ENCODE data around the gene GSG1L.

GSG1L gene

DNA sequence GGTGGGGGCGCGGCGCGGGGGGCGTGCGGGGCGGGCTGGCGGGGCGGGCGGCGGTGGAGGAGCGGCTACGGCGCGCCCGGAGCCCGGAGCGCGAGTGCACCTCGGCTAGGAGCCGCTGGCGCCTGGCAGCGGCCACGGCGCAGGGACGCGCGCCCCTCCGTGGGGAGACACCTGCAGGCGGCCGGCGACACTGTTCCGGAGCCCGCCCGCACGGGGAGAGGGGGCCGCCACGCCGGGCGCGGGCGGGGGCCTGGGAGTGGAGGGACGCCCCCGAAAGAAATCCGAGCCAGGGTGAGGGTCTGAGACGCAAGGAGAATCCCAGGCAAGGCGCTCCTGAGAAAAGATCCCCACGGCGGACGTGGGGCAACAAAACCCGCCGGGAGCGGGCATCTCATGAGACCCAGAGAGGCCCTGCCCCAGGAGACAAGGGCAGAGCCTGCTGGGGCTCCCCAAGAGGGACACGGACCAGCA is at the start of gene GSG1L:
Gene GSG1L (minus strand): TSS at position 124 of the 471 bp plus-strand sequence. CDS start 290 bp downstream, outside the sequence.
- TF ChIP-seq YY1 (IDR thresholded peaks at IDR 0.05; ENCODE audit: low read depth) (no peak), CEBPB (IDR thresholded peaks at IDR 0.05) (no peak), RAD21 (IDR thresholded peaks at IDR 0.05; ENCODE audit: low read depth) (peak; percentile 9; the same call in 1 of the 2 replicates)
- TF ChIP-seq, protein P1, sequence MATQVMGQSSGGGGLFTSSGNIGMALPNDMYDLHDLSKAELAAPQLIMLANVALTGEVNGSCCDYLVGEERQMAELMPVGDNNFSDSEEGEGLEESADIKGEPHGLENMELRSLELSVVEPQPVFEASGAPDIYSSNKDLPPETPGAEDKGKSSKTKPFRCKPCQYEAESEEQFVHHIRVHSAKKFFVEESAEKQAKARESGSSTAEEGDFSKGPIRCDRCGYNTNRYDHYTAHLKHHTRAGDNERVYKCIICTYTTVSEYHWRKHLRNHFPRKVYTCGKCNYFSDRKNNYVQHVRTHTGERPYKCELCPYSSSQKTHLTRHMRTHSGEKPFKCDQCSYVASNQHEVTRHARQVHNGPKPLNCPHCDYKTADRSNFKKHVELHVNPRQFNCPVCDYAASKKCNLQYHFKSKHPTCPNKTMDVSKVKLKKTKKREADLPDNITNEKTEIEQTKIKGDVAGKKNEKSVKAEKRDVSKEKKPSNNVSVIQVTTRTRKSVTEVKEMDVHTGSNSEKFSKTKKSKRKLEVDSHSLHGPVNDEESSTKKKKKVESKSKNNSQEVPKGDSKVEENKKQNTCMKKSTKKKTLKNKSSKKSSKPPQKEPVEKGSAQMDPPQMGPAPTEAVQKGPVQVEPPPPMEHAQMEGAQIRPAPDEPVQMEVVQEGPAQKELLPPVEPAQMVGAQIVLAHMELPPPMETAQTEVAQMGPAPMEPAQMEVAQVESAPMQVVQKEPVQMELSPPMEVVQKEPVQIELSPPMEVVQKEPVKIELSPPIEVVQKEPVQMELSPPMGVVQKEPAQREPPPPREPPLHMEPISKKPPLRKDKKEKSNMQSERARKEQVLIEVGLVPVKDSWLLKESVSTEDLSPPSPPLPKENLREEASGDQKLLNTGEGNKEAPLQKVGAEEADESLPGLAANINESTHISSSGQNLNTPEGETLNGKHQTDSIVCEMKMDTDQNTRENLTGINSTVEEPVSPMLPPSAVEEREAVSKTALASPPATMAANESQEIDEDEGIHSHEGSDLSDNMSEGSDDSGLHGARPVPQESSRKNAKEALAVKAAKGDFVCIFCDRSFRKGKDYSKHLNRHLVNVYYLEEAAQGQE (IDR thresholded peaks at IDR 0.05; ENCODE audit: low read depth), result no peak

DNA sequence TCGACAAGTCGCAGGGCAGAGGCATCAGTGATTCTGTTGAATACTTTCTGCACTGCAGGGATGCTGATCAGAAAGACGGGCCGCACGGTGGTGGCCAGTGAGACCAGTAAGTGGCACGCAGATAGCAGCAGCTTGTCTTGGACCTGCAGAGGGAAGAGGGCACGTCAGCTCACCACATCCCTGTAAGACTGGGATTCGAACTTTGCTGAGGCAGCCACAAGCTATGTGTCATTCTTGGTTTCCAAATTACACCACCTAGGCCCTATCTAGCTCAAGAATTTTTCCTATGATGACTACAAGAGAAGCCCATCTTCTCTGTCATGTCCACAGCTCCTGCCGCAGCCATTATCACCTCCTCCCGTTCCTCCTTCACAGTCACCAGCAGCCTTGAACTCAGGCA is 49.4 kb upstream of the GSG1L start:
- TF ChIP-seq EGR1 (IDR thresholded peaks at IDR 0.05) (no peak), NFIC (IDR thresholded peaks at IDR 0.05) (no peak), CREB1 (IDR thresholded peaks at IDR 0.05; ENCODE audit: low read depth) (no peak), ZBTB7A (IDR thresholded peaks at IDR 0.05; ENCODE audit: low read depth) (no peak), RAD21 (IDR thresholded peaks at IDR 0.05; ENCODE audit: low read depth) (no peak), CEBPB (IDR thresholded peaks at IDR 0.05) (no peak), TAF1 (IDR thresholded peaks at IDR 0.05; ENCODE audit: low read depth) (no peak), YY1 (IDR thresholded peaks at IDR 0.05; ENCODE audit: low read depth) (no peak), FOXM1 (IDR thresholded peaks at IDR 0.05; ENCODE audit: borderline replicate concordance, low read depth) (no peak), EP300 (IDR thresholded peaks at IDR 0.05; ENCODE audit: borderline replicate concordance) (no peak), TEAD4 (IDR thresholded peaks at IDR 0.05) (no peak), TCF12 (IDR thresholded peaks at IDR 0.05; ENCODE audit: low read depth) (no peak)
- TF ChIP-seq, protein P2, sequence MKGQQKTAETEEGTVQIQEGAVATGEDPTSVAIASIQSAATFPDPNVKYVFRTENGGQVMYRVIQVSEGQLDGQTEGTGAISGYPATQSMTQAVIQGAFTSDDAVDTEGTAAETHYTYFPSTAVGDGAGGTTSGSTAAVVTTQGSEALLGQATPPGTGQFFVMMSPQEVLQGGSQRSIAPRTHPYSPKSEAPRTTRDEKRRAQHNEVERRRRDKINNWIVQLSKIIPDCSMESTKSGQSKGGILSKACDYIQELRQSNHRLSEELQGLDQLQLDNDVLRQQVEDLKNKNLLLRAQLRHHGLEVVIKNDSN (IDR thresholded peaks at IDR 0.05), result no peak
- TF ChIP-seq, protein P1 (IDR thresholded peaks at IDR 0.05; ENCODE audit: low read depth), result no peak
- TF ChIP-seq, protein P3, sequence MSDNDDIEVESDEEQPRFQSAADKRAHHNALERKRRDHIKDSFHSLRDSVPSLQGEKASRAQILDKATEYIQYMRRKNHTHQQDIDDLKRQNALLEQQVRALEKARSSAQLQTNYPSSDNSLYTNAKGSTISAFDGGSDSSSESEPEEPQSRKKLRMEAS (IDR thresholded peaks at IDR 0.05), result no peak

DNA sequence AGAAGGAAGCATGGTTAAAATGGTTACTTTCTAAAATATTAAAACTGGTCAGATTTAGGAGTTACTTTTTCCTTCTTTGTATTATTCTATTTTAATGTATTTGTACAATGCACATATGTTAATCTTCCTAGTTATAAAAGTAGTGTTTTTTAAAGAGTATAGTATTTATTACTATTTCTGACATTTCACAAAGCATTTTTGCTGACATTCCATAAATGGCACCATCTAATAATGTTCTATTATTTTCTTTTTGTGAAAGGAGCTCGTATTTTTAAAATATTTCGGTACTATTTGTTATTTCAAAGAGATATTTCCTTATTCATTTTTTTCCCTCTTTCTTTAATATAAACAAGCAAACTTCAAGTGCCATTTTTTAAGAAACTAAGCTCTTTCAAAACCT is 47.5 kb upstream of the GSG1L start:
- TF ChIP-seq EGR1 (IDR thresholded peaks at IDR 0.05) (no peak), CEBPB (IDR thresholded peaks at IDR 0.05) (no peak)

DNA sequence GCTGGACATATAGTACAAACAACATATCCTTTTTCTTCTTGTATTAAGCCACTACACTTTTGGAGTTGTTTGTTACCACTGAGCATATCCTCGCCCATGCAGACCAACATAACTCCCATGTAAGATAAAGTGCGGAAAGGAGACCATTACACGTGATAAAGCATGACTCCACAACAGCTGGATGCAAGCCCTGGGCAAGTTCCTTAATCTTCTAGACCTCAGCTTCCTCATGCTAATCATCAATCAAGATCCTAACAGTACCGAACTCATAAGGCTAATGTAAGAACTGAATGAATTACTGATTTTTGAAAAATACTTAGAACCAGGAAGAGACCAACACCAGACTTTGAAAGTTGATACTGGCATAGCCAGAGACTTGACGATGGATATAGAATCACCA is 47.0 kb upstream of the GSG1L start:
- TF ChIP-seq RAD21 (IDR thresholded peaks at IDR 0.05; ENCODE audit: low read depth) (no peak), TEAD4 (IDR thresholded peaks at IDR 0.05) (no peak), NFIC (IDR thresholded peaks at IDR 0.05) (no peak), CEBPB (IDR thresholded peaks at IDR 0.05) (no peak), EGR1 (IDR thresholded peaks at IDR 0.05) (no peak), CREB1 (IDR thresholded peaks at IDR 0.05; ENCODE audit: low read depth) (no peak), TAF1 (IDR thresholded peaks at IDR 0.05; ENCODE audit: low read depth) (no peak), ZBTB7A (IDR thresholded peaks at IDR 0.05; ENCODE audit: low read depth) (no peak), YY1 (IDR thresholded peaks at IDR 0.05; ENCODE audit: low read depth) (no peak)
- TF ChIP-seq, protein P2 (IDR thresholded peaks at IDR 0.05), result no peak
- TF ChIP-seq, protein P3 (IDR thresholded peaks at IDR 0.05), result no peak

DNA sequence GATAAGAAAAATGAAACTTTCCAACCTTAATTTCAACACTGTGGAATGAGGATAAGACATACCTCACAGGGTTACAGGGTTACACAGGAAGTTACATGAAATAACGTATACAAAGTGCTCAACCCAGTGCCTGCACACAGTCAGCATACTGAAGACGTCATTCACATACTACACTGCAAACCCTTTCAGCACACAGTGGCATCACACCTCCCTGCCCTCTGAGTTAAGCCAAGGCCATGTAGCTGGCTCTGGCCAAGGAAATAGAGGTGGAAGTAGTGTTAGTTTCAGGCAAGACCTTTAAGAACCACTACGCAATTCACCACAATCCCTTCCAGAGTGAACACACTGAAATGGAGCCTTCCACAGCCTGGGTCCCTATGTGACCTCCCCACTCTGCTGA is 46.6 kb upstream of the GSG1L start:
- no peak for TF ChIP-seq TAF1 (IDR thresholded peaks at IDR 0.05; ENCODE audit: low read depth)
- TF ChIP-seq, protein P3 (IDR thresholded peaks at IDR 0.05), result no peak
- no peak for TF ChIP-seq TCF12 (IDR thresholded peaks at IDR 0.05; ENCODE audit: low read depth)
- TF ChIP-seq NFIC (IDR thresholded peaks at IDR 0.05), result no peak

DNA sequence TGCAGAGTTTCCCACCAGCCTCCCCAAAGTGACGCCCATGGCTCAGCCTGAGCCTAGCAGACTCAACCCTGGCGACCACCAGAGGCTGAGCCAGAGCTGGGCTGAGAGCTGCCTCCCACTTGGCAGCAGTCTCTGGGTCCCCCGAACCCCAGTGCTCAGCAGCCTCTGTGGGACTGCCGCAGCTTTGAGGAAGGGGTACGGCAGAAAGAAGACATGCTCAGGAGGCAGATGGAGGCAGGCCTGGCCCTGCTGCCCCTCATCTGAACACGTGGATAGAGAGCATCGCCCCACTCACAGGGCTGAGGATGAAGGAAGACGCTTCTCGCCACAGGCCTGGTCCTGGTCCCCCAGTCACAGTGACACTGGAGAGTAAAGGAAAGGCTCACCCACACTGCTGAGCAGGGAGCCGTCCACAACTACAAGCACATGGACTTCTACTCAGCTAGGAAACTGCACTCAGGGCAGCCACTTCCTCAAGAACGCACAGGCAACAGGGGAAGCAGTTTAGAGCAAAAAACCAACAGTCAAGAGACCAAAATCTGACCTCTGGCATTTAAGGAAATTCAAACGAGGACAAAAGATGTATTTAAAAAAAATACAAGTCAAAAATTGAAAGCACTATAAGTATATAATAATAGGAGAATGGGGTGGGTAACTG is 45.2 kb upstream of the GSG1L start:
- TF ChIP-seq, protein P3 (IDR thresholded peaks at IDR 0.05), result no peak
- TF ChIP-seq, protein P2 (IDR thresholded peaks at IDR 0.05), result no peak
- no peak for TF ChIP-seq TAF1 (IDR thresholded peaks at IDR 0.05; ENCODE audit: low read depth)
- TF ChIP-seq YY1 (IDR thresholded peaks at IDR 0.05; ENCODE audit: low read depth), result no peak
- no peak for TF ChIP-seq ZBTB7A (IDR thresholded peaks at IDR 0.05; ENCODE audit: low read depth)
- TF ChIP-seq TEAD4 (IDR thresholded peaks at IDR 0.05), result no peak
- no peak for TF ChIP-seq CEBPB (IDR thresholded peaks at IDR 0.05)
- TF ChIP-seq FOXM1 (IDR thresholded peaks at IDR 0.05; ENCODE audit: borderline replicate concordance, low read depth), result no peak
- no peak for TF ChIP-seq NFIC (IDR thresholded peaks at IDR 0.05)
- TF ChIP-seq TCF12 (IDR thresholded peaks at IDR 0.05; ENCODE audit: low read depth), result no peak
- TF ChIP-seq CREB1 (IDR thresholded peaks at IDR 0.05; ENCODE audit: low read depth), result no peak
- TF ChIP-seq EP300 (IDR thresholded peaks at IDR 0.05; ENCODE audit: borderline replicate concordance), result no peak
- TF ChIP-seq, protein P1 (IDR thresholded peaks at IDR 0.05; ENCODE audit: low read depth), result no peak
- no peak for TF ChIP-seq EGR1 (IDR thresholded peaks at IDR 0.05)
- TF ChIP-seq RAD21 (IDR thresholded peaks at IDR 0.05; ENCODE audit: low read depth), result no peak
